Measurements from ENCODE around the gene APOL5. TPM values are rescaled to one million over a fixed set of nuclear protein-coding genes. Genes with fewer than 3 reads are reported as not detected.

APOL5 gene
- total RNA-seq (ENCODE audit: low replicate concordance): not detected in 2 replicates

GRCh38 chr22:35717572-35717971, at the start of gene APOL5:
APOL5 (plus strand) TSS chr22:35717872; CDS start chr22:35717872, 0 bp downstream.

Other genes with a start within 250 kb of the APOL5 start
- not detected in 2 replicates for gene RASD2, start 177.0 kb upstream of the APOL5 start, total RNA-seq (ENCODE audit: low replicate concordance)
- 0.15 TPM in 1 of 2 replicates, not detected in the other for gene MB, start 100.5 kb upstream of the APOL5 start, total RNA-seq (ENCODE audit: low replicate concordance)
- 8.5 and 26.2 TPM in 2 replicates for gene APOL6, start 69.4 kb upstream of the APOL5 start, total RNA-seq (ENCODE audit: low replicate concordance)

Data from smooth muscle cell of the coronary artery (primary cell).